Fibroblast of mammary gland (primary cell): ENCODE data around the gene CDH3.

Experiments used
- DNase-seq: peaks from one replicate; pipeline ENCODE4 v3.0.0-alpha.2; 2010; ENCODE audit warnings: low read depth
- H3K4me3 ChIP-seq: 2 replicates; pipeline ENCODE4 v1.5.1; 2011; ENCODE audit warnings: low read depth, mild to moderate bottlenecking, low read length, moderate library complexity; ENCODE audit not compliant: control insufficient read depth
- CTCF ChIP-seq: conservative IDR thresholded peaks from 2 replicates; pipeline ENCODE4 v1.5.1; 2011; ENCODE audit warnings: low read depth, low read length, inconsistent platforms; ENCODE audit not compliant: control insufficient read depth, insufficient read depth

The CDH3 gene

DNA sequence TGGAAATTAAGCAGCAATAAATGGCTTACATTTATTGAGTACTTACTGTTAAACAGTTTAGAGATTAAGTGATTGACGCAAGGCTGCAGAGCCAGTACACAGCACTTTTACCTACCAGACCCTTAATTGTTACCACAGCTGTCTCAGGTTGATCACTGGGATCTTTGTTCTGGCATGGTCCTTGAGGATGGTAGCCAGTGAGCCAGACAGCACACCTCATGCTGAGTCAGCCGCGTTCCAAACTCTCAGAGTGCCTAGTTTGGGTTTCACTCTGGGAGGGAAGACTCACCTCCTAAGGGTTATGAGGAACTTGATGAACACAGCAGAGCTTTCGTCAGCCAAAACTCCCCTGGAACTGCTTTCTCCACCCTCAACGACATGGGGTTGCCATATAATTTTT lies 20.4 kb downstream of the CDH3 start:
- no peak for DNase-seq
- no peak overlapping the region for H3K4me3 ChIP-seq
- no peak for TF ChIP-seq CTCF

- no peak for TF ChIP-seq CTCF
- DNase-seq: no peak
- H3K4me3 ChIP-seq: no peak overlapping the region
These were observed 23.2 kb downstream of the CDH3 start for GRCh38 chr16:68668266-68668665.

GRCh38 chr16:68676113-68676860 lies 31.2 kb downstream of the CDH3 start:
- no peak for DNase-seq
- H3K4me3 ChIP-seq: no peak overlapping the region
- no peak for TF ChIP-seq CTCF

- no peak for DNase-seq
- no peak for TF ChIP-seq CTCF
- no peak overlapping the region for H3K4me3 ChIP-seq
These were observed 35.9 kb downstream of the CDH3 start for GRCh38 chr16:68681038-68681437.

- TF ChIP-seq CTCF: no peak
These were observed 40.8 kb downstream of the CDH3 start for GRCh38 chr16:68685685-68686478.

GRCh38 chr16:68686905-68687304 lies 41.8 kb downstream of the CDH3 start:
- no peak overlapping the region for H3K4me3 ChIP-seq
- no peak for DNase-seq
- no peak for TF ChIP-seq CTCF

More at GRCh38 chr16:68685685-68686478, 40.8 kb downstream of the CDH3 start:
- no peak overlapping the region for H3K4me3 ChIP-seq
- DNase-seq: no peak
